GM18907 (cell line): ENCODE data around the gene ECHS1.

ENCODE experiments used
- ATAC-seq: cut with Tn5 transposase; IDR thresholded peaks from one replicate; pipeline ENCODE4 v1.9.1; 2021; ENCODE audit warnings: mild to moderate bottlenecking, moderate library complexity; ENCODE audit not compliant: unreplicated experiment

ECHS1 gene

GRCh38 chr10:133359554-133359971, 13.6 kb downstream of the ECHS1 start:
- no peak for ATAC-seq

- ATAC-seq = no peak
Measured at GRCh38 chr10:133358925-133359310, 14.2 kb downstream of the ECHS1 start.

- no peak for ATAC-seq
Measured at GRCh38 chr10:133358162-133358924, 14.8 kb downstream of the ECHS1 start.

- peak; percentile 59 for ATAC-seq
Measured at GRCh38 chr10:133357285-133358161, 15.6 kb downstream of the ECHS1 start, which contains the start of gene FUOM. Gene FUOM, minus strand, starts transcription at chr10:133358019. Its CDS starts 12 bp downstream, at chr10:133358007.

GRCh38 chr10:133356549-133357284, 16.4 kb downstream of the ECHS1 start:
- no peak for ATAC-seq

- ATAC-seq = no peak
Measured at GRCh38 chr10:133355991-133356390, 17.2 kb downstream of the ECHS1 start.

- no peak for ATAC-seq
Measured at GRCh38 chr10:133355266-133355665, 17.9 kb downstream of the ECHS1 start.

GRCh38 chr10:133354672-133355240, 18.4 kb downstream of the ECHS1 start:
- no peak for ATAC-seq

GRCh38 chr10:133353988-133354605, 19.1 kb downstream of the ECHS1 start:
- ATAC-seq = no peak

- no peak for ATAC-seq
Measured at GRCh38 chr10:133353202-133353959, 19.8 kb downstream of the ECHS1 start.

- no peak for ATAC-seq
Measured at GRCh38 chr10:133351408-133352318, 21.5 kb downstream of the ECHS1 start.

- no peak for ATAC-seq
Measured at GRCh38 chr10:133350950-133351329, 22.2 kb downstream of the ECHS1 start.

- no peak for ATAC-seq
Measured at GRCh38 chr10:133350283-133350949, 22.7 kb downstream of the ECHS1 start.

GRCh38 chr10:133349577-133350011, 23.6 kb downstream of the ECHS1 start:
- no peak for ATAC-seq

GRCh38 chr10:133349160-133349568, 24.0 kb downstream of the ECHS1 start:
- ATAC-seq = no peak

- no peak for ATAC-seq
Measured at GRCh38 chr10:133347710-133348517, 25.2 kb downstream of the ECHS1 start.

GRCh38 chr10:133346413-133346812, 26.7 kb downstream of the ECHS1 start:
- ATAC-seq = no peak
